ENCODE results near the gene PTPN11. TPM values are rescaled to one million over a fixed set of nuclear protein-coding genes. Genes with fewer than 3 reads are reported as not detected.

PTPN11 gene
- total and polyA plus RNA-seq, 2 of the 8 experiments (the other 6 are each of a cell fraction or from before 2014, with no cell fraction given), result 28.3 to 133 TPM

DNA sequence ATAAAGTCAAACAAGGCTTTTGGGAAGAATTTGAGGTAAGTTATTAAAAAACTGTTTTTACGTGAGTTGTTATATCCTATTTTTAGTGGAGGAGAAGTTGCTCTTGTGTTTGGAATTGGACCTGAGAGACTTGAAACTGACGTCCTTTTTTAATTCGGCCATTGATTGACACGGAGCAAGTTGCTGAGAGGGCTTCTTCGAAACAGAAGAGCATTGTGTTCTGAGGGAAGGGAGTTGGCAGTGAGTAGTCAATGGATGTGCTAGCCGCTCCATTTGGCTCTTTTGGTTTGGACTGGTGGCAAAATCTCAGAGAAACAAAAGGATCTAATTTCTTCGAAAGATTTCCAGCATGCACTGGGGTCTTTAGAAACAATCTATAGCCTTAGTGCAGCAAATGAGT lies 37.3 kb downstream of the PTPN11 start:
- 87% methylated on average over 7 of the region's 7 CpGs; no CpG with 5 or more reads in 1 of the 2 experiments for WGBS, 2 experiments (ENCODE audit: extremely low coverage in 1 of 2, insufficient coverage in 1 of 2, insufficient read length in 1 of 2, insufficient replicate concordance in 2 of 2, low coverage in 1 of 2, low lambda C conversion rate in 2 of 2, missing lambda C conversion rate in 1 of 2)

More for the DNA sequence above, 37.3 kb downstream of the PTPN11 start:
- POLR2A ChIA-PET (ENCODE audit: partially characterized antibody), result interaction anchor here (2.3 kb wide), 1 partner anchor 15 kb away, joined by 4 read pairs; no protein-coding TSS in a partner anchor
- Histone ChIP-seq H3K27me3 (replicated peaks in 1 of 4; ENCODE audit: control insufficient read depth in 3 of 4, extremely low read depth in 1 of 4, insufficient read depth in 3 of 4, low read length in 3 of 4) (no peaks in the 10 kb centered on the region), H3K36me3 (ENCODE audit: control insufficient read depth in 2 of 4, insufficient read depth in 4 of 4, low read length in 3 of 4) (peaks cover 5 to 46% (median 28%) of the 10 kb centered on the region in 4 experiments), H2BK5ac (ENCODE audit: low read depth, low read length) (no peak overlapping the region), H3K79me2 (ENCODE audit: control insufficient read depth in 1 of 2, insufficient read depth in 2 of 2, low read length in 2 of 2) (no peaks in the 10 kb centered on the region), H3K23me2 (ENCODE audit: low read depth, low read length) (no peaks in the 10 kb centered on the region), H2BK12ac (ENCODE audit: low read depth, low read length) (no peak overlapping the region), H2BK20ac (ENCODE audit: low read length) (no peak overlapping the region), H3K9me3 (ENCODE audit: insufficient read depth in 2 of 2, low read depth in 1 of 2, low read length in 1 of 2) (no peaks in the 10 kb centered on the region), H4K5ac (ENCODE audit: insufficient read length, low read depth, low read length) (no peak overlapping the region), H2AFZ (ENCODE audit: low read length) (no peak overlapping the region), H4K8ac (ENCODE audit: extremely low read depth, insufficient read depth, low read length) (no peak overlapping the region), H3K4me1 (replicated peaks in 1 of 4; ENCODE audit: control insufficient read depth in 3 of 4, insufficient read depth in 4 of 4, low read length in 3 of 4) (no peaks in the 10 kb centered on the region), H3K9ac (replicated peaks in 1 of 4; ENCODE audit: extremely low read depth in 1 of 4, low read depth in 3 of 4, low read length in 3 of 4) (no peak overlapping the region), H3K4me3 (ENCODE audit: extremely low read depth in 1 of 4, insufficient read depth in 2 of 4, low read depth in 3 of 4, low read length in 4 of 4) (no peak overlapping the region), H3K4me2 (ENCODE audit: insufficient read depth in 1 of 2, low read depth in 2 of 2, low read length in 2 of 2) (no peak overlapping the region), H4K91ac (replicated peaks; ENCODE audit: insufficient read length, low read length) (no peak overlapping the region), H2BK15ac (ENCODE audit: low read length) (no peak overlapping the region), H3K79me1 (ENCODE audit: low read depth, low read length) (no peaks in the 10 kb centered on the region; the same call in 1 of the 2 replicates), H3K23ac (ENCODE audit: insufficient read length) (no peak overlapping the region), H2BK120ac (replicated peaks; ENCODE audit: low read depth, low read length) (no peak overlapping the region), H3K18ac (ENCODE audit: extremely low read depth, low read length) (no peak overlapping the region), H2AK5ac (ENCODE audit: low read depth, low read length) (no peak overlapping the region), H4K20me1 (replicated peaks in 1 of 2; ENCODE audit: control insufficient read depth in 1 of 2, insufficient read depth in 2 of 2, low read length in 2 of 2) (peaks cover 0 to 2% of the 10 kb centered on the region in 2 experiments), H3K27ac (ENCODE audit: low read depth, low read length) (no peak overlapping the region), H3K14ac (ENCODE audit: insufficient read length) (no peak overlapping the region), H3K56ac (replicated peaks; ENCODE audit: insufficient read length, low read depth, low read length) (no peak overlapping the region), H3K4ac (replicated peaks; ENCODE audit: insufficient read length, low read depth, low read length) (no peak overlapping the region)
- DNase-seq (ENCODE audit: low read depth in 1 of 2, low spot score in 2 of 2), result no peak
- no peak for TF ChIP-seq TEAD4 (IDR thresholded peaks at IDR 0.05; ENCODE audit: low read depth, low read length)
- TF ChIP-seq RBBP5 (IDR thresholded peaks at IDR 0.05; ENCODE audit: borderline replicate concordance, low read depth, low read length), result no peak
- TF ChIP-seq RNF2 (IDR thresholded peaks at IDR 0.05; ENCODE audit: borderline replicate concordance, low read depth, low read length, missing control alignments, poor library complexity, severe bottlenecking), result no peak
- TF ChIP-seq TAF7 (optimal IDR thresholded peaks at IDR 0.05; ENCODE audit: borderline replicate concordance, low read depth, low read length), result no peak
- TF ChIP-seq JUND (IDR thresholded peaks at IDR 0.05; ENCODE audit: low read length), result no peak
- no peak for TF ChIP-seq BACH1 (IDR thresholded peaks at IDR 0.05; ENCODE audit: low read length)
- no peak for TF ChIP-seq POLR2AphosphoS5 (IDR thresholded peaks at IDR 0.05; ENCODE audit: low read depth, low read length)
- no peak for TF ChIP-seq KDM4A (IDR thresholded peaks at IDR 0.05; ENCODE audit: low read depth, low read length, severe bottlenecking)
- no peak for TF ChIP-seq CREB1 (IDR thresholded peaks at IDR 0.05)
- TF ChIP-seq, protein P1, sequence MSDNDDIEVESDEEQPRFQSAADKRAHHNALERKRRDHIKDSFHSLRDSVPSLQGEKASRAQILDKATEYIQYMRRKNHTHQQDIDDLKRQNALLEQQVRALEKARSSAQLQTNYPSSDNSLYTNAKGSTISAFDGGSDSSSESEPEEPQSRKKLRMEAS (IDR thresholded peaks at IDR 0.05), result no peak
- no peak for TF ChIP-seq CBX8 (IDR thresholded peaks at IDR 0.05; ENCODE audit: borderline replicate concordance, low read depth, low read length)
- no peak for TF ChIP-seq ASH2L (IDR thresholded peaks at IDR 0.05; ENCODE audit: low read length)
- no peak for TF ChIP-seq MAFK (IDR thresholded peaks at IDR 0.05; ENCODE audit: low read depth, low read length)
- no peak for TF ChIP-seq SIRT6 (IDR thresholded peaks at IDR 0.05; ENCODE audit: low read length)
- no peak for FAIRE-seq
- CTCF ChIA-PET (ENCODE audit: partially characterized antibody), result interaction anchor here (0.6 kb wide), 3 partner anchors 195 to 574 kb away, joined by 3 to 4 read pairs (median 3); no protein-coding TSS in a partner anchor
